HFF-Myc (cell line): ENCODE measurements around the gene TDRD7.

Experiments
- DNase-seq: peaks from one replicate; pipeline ENCODE4 v3.0.0-alpha.2; 2011; ENCODE audit warnings: low read depth; ENCODE audit errors: extremely low read depth
- H3K4me3 ChIP-seq: replicated peaks from 2 replicates; pipeline ENCODE4 v1.5.1; 2011; ENCODE audit warnings: low read depth, mild to moderate bottlenecking, control low read depth, low read length
- TF ChIP-seq, protein P1 (sequence below): IDR thresholded peaks from 2 replicates; pipeline ENCODE4 v1.5.1; 2012; ENCODE audit warnings: mild to moderate bottlenecking, low read depth, low read length, control low read depth; ENCODE audit errors: missing control alignments

Gene TDRD7

DNA sequence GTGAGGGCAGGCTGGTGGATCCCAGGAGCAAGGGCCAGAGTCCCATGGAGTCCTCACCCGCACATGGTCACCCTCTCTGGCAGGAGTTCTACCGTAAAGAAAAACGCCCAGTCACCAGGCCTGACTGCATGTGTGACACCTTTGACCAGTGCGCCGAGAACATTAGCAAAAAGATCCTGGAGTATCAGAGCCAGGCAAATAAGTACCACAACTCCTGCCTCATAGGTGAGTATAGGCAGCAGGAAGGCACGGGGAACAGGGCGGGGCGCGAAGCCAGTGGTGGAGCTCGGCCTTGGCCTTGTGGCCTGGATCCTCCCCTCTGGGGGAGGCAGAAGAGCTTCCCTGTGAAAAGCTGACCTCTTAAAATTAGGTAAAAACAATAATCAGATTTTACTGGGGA is 45.4 kb upstream of the TDRD7 start:
- no peak for DNase-seq
- TF ChIP-seq, protein P1, sequence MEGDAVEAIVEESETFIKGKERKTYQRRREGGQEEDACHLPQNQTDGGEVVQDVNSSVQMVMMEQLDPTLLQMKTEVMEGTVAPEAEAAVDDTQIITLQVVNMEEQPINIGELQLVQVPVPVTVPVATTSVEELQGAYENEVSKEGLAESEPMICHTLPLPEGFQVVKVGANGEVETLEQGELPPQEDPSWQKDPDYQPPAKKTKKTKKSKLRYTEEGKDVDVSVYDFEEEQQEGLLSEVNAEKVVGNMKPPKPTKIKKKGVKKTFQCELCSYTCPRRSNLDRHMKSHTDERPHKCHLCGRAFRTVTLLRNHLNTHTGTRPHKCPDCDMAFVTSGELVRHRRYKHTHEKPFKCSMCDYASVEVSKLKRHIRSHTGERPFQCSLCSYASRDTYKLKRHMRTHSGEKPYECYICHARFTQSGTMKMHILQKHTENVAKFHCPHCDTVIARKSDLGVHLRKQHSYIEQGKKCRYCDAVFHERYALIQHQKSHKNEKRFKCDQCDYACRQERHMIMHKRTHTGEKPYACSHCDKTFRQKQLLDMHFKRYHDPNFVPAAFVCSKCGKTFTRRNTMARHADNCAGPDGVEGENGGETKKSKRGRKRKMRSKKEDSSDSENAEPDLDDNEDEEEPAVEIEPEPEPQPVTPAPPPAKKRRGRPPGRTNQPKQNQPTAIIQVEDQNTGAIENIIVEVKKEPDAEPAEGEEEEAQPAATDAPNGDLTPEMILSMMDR: no peak

DNA sequence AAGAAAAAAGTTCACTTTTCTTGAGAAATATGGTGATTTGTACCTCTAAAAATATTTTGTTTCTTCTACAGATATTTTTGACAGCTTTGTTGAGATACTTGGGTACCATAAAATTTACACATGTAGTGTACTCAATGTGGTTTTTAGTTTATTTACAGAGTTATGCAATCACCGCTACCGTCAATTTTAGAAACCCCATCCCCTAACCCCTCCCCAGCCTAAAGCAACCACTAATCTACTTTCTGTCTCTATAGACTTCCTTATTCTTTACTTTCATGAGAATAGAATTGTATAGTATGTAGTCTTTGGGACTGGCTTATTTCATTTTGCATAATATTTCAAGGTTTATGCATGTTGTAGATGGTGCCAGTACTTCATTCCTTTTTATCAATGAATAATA is 45.0 kb upstream of the TDRD7 start:
- H3K4me3 ChIP-seq: no peak overlapping the region
- DNase-seq: no peak
- TF ChIP-seq, protein P1: no peak

More for the DNA sequence above, 45.4 kb upstream of the TDRD7 start:
- H3K4me3 ChIP-seq: no peak overlapping the region

DNA sequence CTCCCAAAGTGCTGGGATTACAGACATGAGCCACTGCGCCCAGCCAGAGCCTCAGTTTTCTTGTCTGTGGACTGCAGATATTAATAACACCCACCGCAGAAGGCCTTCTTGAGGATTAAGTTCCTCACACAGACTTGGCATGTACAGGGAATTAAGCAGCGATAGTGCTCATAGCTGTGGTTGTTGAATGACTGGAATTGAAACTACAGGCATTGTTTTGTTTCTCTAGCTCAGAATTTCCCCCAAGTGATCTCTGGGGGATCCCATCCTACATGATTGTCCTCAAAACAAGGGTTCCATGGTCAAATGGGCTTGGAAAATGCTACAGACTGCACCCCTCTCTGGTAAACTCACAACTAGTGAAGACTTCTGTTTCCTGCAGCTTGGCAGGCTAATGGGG is 44.2 kb upstream of the TDRD7 start:
- TF ChIP-seq, protein P1: no peak
- no peak overlapping the region for H3K4me3 ChIP-seq
- DNase-seq: no peak

- TF ChIP-seq, protein P1: no peak
- no peak overlapping the region for H3K4me3 ChIP-seq
- no peak for DNase-seq
Observed at GRCh38 chr9:97368964-97369363, 42.9 kb upstream of the TDRD7 start.

- no peak overlapping the region for H3K4me3 ChIP-seq
- TF ChIP-seq, protein P1: no peak
- DNase-seq: no peak
Observed at GRCh38 chr9:97372580-97372979, 39.3 kb upstream of the TDRD7 start.

- H3K4me3 ChIP-seq: no peak overlapping the region
- no peak for DNase-seq
- TF ChIP-seq, protein P1: no peak
Observed at GRCh38 chr9:97373331-97373730, 38.6 kb upstream of the TDRD7 start.

GRCh38 chr9:97374811-97375210 is 37.1 kb upstream of the TDRD7 start:
- DNase-seq: no peak
- no peak overlapping the region for H3K4me3 ChIP-seq
- TF ChIP-seq, protein P1: no peak
